OCI-LY3 (cell line): ENCODE data around the gene PCBP3.
"Not testable (repeated sequence)": the region's sequence is repeated elsewhere in the genome, so short reads cannot be mapped to it uniquely, and the experiment has no call there.

Experiments
- H2AFZ ChIP-seq: fragments of 200-600, 300-600 bp; shearing (Covaris generic); 2 replicates; pipeline ENCODE4 v1.6.0; 2014; ENCODE audit warnings: antibody characterized with exemption, low read depth, low read length
- H3K27ac ChIP-seq: fragments of 200-600, 300-600 bp; sonication (generic); 2 replicates; pipeline ENCODE4 v1.5.1; 2014; ENCODE audit warnings: mild to moderate bottlenecking, low read length, moderate library complexity, mixed read lengths
- H3K27me3 ChIP-seq: fragments of 200-600, 300-600 bp; sonication (generic); 2 replicates; pipeline ENCODE4 v1.6.1; 2014; ENCODE audit warnings: low read depth, low read length, mixed read lengths
- H3K36me3 ChIP-seq: fragments of 200-600, 300-600 bp; sonication (generic); replicated peaks from 2 replicates; pipeline ENCODE3; 2014; ENCODE audit warnings: low read depth, low read length, mixed read lengths
- H3K4me1 ChIP-seq: fragments of 300-600, 200-600 bp; sonication (generic); 2 replicates; pipeline ENCODE4 v1.6.1; 2014; ENCODE audit warnings: low read length, mixed read lengths
- H3K4me2 ChIP-seq: fragments of 200-600, 300-600 bp; sonication (generic); 2 replicates; pipeline ENCODE4 v1.6.1; 2014; ENCODE audit warnings: low read length, mixed read lengths
- H3K4me3 ChIP-seq: fragments of 300-600, 200-600 bp; sonication (generic); 2 replicates; pipeline ENCODE4 v1.5.1; 2014; ENCODE audit warnings: antibody characterized with exemption, mild to moderate bottlenecking, low read length, moderate library complexity
- H3K79me2 ChIP-seq: fragments of 300-600, 200-600 bp; shearing (Covaris generic); 2 replicates; pipeline ENCODE4 v1.6.1; 2014; ENCODE audit warnings: mild to moderate bottlenecking, low read length, mixed read lengths
- H3K9ac ChIP-seq: fragments of 300-600, 200-600 bp; shearing (Covaris generic); 2 replicates; pipeline ENCODE4 v1.6.0; 2014; ENCODE audit warnings: mild to moderate bottlenecking, low read length, moderate library complexity
- H3K9me3 ChIP-seq: fragments of 200-600, 300-600 bp; shearing (Covaris generic); 2 replicates; pipeline ENCODE4 v1.6.1; 2014; ENCODE audit warnings: low read length, mixed read lengths; ENCODE audit not compliant: insufficient read depth
- H4K20me1 ChIP-seq: fragments of 200-600, 300-600 bp; sonication (generic); 2 replicates; pipeline ENCODE4 v1.6.1; 2016; ENCODE audit warnings: low read length, mixed read lengths; ENCODE audit not compliant: insufficient read depth
- EZH2phosphoT487 ChIP-seq: fragments of 200-600 bp; shearing (Covaris generic); IDR thresholded peaks from 2 replicates; pipeline ENCODE4 v1.6.1; 2018; ENCODE audit warnings: antibody characterized with exemption, mixed run types, low read depth
- TF ChIP-seq, protein P1 (sequence below): fragments of 200-600, 300-600 bp; sonication (generic); IDR thresholded peaks from 2 replicates; pipeline ENCODE4 v1.5.1; 2014; ENCODE audit warnings: antibody characterized with exemption, low read length, low read depth

PCBP3 gene

DNA sequence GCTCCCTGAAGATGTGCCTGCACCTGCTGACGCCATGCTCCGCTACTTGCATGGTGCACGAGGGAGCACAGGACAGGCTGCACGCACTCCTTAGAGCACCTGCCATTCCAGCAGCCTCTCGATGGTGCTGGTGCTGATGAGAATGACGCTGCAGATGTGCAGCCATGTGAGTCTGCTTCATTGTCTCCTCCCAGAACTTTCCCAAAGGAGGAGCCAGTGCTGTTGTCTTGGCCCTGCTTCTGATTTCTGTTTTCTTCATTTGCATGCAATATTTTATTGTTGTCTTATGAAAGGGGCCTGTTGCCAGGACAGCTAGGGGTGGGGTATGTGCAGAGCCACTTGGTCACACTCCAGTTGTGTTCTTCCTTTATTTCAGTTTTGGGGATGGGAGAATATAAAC is 70.1 kb downstream of the PCBP3 start:
- no peaks in the 10 kb centered on the region for H3K36me3 ChIP-seq
- TF ChIP-seq, protein P1, sequence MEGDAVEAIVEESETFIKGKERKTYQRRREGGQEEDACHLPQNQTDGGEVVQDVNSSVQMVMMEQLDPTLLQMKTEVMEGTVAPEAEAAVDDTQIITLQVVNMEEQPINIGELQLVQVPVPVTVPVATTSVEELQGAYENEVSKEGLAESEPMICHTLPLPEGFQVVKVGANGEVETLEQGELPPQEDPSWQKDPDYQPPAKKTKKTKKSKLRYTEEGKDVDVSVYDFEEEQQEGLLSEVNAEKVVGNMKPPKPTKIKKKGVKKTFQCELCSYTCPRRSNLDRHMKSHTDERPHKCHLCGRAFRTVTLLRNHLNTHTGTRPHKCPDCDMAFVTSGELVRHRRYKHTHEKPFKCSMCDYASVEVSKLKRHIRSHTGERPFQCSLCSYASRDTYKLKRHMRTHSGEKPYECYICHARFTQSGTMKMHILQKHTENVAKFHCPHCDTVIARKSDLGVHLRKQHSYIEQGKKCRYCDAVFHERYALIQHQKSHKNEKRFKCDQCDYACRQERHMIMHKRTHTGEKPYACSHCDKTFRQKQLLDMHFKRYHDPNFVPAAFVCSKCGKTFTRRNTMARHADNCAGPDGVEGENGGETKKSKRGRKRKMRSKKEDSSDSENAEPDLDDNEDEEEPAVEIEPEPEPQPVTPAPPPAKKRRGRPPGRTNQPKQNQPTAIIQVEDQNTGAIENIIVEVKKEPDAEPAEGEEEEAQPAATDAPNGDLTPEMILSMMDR, result no peak
- TF ChIP-seq EZH2phosphoT487, result no peak
- H3K79me2 ChIP-seq, result no peaks in the 10 kb centered on the region
- H3K27ac ChIP-seq, result no peak overlapping the region
- no peak overlapping the region for H2AFZ ChIP-seq
- H3K4me3 ChIP-seq, result no peak overlapping the region
- no peaks in the 10 kb centered on the region for H3K9me3 ChIP-seq
- no peak overlapping the region for H3K9ac ChIP-seq
- H4K20me1 ChIP-seq, result no peaks in the 10 kb centered on the region
- H3K4me1 ChIP-seq, result no peaks in the 10 kb centered on the region
- 0 out of 2 replicates have a peak, but pooled peaks cover 4% of the 10 kb centered on the region for H3K27me3 ChIP-seq
- H3K4me2 ChIP-seq, result no peak overlapping the region

DNA sequence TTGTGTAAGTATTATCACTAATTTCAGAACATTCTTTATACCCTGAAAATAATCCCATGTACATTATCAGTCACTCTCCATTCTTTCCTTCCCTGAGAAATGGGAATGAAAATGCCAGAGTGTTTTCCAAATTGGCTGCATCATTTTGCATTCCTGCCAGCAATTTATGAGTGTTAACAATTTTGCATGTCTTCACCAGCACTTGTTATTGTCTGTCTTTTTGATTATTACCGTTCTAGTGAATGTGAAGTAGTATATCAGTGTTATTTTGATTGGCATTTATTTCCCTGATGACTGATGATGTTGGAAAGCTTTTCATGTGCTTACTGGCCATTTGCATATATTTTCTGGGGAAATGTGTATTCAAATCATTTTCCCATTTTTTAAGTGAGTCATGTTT is 71.9 kb downstream of the PCBP3 start:
- Histone ChIP-seq H3K4me1 (no peaks in the 10 kb centered on the region), H3K27ac (no peak overlapping the region), H3K9me3 (no peaks in the 10 kb centered on the region), H3K27me3 (0 out of 2 replicates have a peak, but pooled peaks cover 4% of the 10 kb centered on the region), H3K4me2 (no peak overlapping the region), H3K9ac (no peak overlapping the region), H4K20me1 (no peaks in the 10 kb centered on the region), H2AFZ (no peak overlapping the region), H3K4me3 (no peak overlapping the region), H3K79me2 (no peaks in the 10 kb centered on the region), H3K36me3 (no peaks in the 10 kb centered on the region)
- TF ChIP-seq, protein P1, result no peak
- TF ChIP-seq EZH2phosphoT487, result no peak

DNA sequence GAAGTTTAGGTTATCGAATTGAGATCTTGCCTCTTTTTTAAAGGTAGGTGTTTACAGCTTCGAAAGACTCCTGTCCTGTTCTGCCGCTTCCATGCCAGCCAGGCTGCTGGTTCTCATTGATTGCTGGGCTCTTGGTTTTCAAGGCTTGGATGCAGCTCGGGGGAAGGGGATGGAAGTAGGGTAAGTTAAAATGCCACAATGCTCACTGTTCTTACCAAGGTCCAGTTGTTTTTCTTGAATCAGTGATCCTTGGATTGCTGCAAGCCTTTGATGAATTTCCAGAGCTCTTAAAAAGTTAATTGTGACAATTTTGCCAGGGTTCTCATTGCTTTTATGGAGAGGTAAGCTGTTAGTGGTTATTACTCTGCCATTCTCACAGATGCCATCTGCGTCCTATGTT is 74.9 kb downstream of the PCBP3 start:
- Histone ChIP-seq H3K9ac (no peak overlapping the region), H3K27me3 (0 out of 2 replicates have a peak, but pooled peaks cover 4% of the 10 kb centered on the region), H3K4me1 (no peaks in the 10 kb centered on the region), H3K4me3 (no peak overlapping the region), H3K36me3 (no peaks in the 10 kb centered on the region), H2AFZ (no peak overlapping the region), H4K20me1 (no peaks in the 10 kb centered on the region), H3K9me3 (no peaks in the 10 kb centered on the region), H3K27ac (no peak overlapping the region), H3K79me2 (no peaks in the 10 kb centered on the region), H3K4me2 (no peak overlapping the region)
- TF ChIP-seq EZH2phosphoT487, result no peak
- TF ChIP-seq, protein P1, result no peak

DNA sequence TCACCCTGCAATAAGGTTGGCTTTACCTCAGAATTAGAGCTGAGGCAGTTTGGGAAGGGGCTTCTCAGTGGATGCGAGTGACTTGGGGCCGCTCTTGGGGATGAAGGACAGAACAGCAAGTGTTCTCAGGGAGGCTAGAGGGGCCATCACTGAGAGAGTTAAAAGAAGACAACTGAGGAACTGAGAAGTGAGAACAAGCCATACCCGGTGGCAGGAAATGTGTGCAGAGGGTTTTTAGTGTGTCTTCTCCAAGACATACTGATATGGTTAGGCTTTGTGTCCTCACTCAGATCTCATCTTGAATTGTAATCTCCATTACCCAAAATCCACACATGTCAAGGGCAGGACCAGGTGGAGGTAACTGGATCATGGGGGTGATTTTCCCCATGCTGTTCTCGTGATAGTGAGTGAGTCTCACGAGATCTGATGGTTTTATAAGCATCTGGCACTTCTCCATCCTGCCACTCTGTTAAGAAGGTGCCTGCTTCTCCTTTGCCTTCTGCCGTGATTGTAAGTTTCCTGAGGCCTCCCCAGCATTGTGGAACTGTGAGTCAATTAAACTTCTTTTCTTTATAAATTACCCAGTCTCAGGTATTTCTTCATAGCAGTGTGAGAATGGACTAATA is 75.8 kb downstream of the PCBP3 start:
- Histone ChIP-seq H3K27ac (no peak overlapping the region), H3K79me2 (no peaks in the 10 kb centered on the region), H3K9me3 (no peaks in the 10 kb centered on the region), H4K20me1 (no peaks in the 10 kb centered on the region), H3K4me2 (no peak overlapping the region), H3K4me3 (no peak overlapping the region), H3K4me1 (no peaks in the 10 kb centered on the region), H3K36me3 (no peaks in the 10 kb centered on the region), H2AFZ (no peak overlapping the region), H3K9ac (no peak overlapping the region), H3K27me3 (0 out of 2 replicates have a peak, but pooled peaks cover 4% of the 10 kb centered on the region)
- no peak for TF ChIP-seq EZH2phosphoT487
- TF ChIP-seq, protein P1, result no peak

DNA sequence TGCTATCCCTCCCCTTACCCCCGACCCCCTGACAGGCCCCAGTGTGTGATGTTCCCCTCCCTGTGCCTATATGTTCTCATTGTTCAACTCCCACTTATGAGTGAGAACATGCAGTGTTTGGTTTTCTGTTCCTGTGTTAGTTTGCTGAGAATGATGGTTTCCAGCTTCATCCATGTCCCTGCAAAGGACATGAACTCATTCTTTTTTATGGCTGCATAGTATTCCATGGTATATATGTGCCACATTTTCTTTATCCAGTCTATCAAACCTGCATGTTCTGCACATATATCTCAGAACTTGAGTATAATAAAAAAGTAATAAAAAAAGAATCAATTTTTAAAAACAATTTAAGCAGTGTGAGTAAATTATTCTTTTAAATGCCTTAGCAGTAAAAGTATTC is 76.7 kb downstream of the PCBP3 start:
- not testable (repeated sequence) for H3K4me3 ChIP-seq, H3K9me3 ChIP-seq, H3K36me3 ChIP-seq, H2AFZ ChIP-seq, H4K20me1 ChIP-seq, H3K4me2 ChIP-seq, H3K27me3 ChIP-seq, H3K27ac ChIP-seq, H3K79me2 ChIP-seq, H3K4me1 ChIP-seq, H3K9ac ChIP-seq
